Activated CD4-positive, alpha-beta T cell treated with anti-CD3 and anti-CD28 coated beads for 1 hour (primary cell): ENCODE measurements around the gene TRMT10A.
"Not testable (repeated sequence)": the region's sequence is repeated elsewhere in the genome, so short reads cannot be mapped to it uniquely, and the experiment has no call there.

Source experiments
- DNase-seq: peaks from one replicate; pipeline ENCODE4 v3.0.0-alpha.2; 2020

Gene TRMT10A

DNA sequence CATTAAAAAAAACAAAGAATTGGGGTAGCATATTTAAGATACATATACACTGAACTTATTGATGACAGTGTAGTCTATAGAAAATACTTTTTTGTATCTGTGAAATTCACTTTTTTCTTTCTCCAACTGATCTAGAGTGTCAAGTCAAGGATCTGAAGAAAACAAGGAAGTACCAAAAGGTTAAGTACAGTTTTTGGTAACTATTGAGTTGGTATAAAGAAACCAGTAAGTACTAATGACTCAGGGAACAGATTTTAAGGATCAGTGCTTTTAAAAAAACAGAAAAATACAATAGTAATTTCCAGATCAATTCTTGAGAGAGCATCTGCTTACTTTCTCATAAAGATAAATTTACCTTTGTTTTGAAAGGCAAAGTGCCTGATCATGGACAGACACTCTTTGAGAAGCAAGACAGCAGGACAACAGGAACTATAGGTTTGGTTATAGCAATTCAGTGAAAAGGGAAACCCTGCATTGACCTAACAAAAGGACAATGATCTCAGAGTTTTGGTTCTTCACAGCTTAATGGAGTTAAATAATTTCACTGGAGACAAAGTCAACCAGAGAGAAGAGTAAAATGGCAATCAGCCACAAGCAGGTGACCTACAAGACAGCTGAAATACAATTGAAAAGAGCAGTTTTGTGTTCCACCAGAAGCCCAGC is 23.4 kb downstream of the TRMT10A start:
- DNase-seq: no peak

DNA sequence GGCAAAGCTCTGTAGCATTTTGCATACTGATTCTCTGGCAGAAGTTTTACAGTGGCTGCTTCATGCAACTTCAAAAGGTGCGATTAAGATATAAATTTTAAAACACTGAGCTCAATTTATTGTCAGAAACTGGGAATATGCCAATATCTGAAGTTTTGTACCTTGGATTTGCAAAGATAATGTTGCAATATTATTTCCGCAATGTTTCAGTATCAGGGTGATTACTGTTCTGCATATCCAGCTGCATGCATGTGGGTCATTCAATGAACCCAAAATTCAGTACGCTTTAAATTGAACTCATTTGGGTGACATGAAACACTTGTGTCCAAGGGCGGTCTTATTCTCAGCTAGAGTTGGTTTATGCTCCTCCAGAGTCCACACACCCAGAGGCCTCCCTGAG is 26.2 kb downstream of the TRMT10A start:
- no peak for DNase-seq

DNA sequence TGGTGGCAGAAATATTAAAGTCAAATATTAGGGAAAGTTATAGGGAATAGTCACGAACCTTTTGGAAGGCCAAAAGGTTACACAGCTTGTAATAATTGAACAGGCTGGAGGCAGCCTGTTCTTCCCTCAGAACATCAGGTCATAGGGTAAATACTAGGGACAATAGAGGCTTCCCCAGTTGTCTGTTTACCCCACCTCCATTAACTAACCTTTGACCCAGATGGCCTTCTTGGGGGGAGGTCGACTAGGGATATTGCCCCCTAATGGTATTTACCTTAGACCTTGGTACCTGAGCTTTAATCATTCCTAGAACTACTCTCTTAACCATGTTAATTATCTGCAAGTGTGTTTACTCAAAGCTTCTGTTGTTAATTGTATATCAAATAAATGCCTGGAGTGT is 27.0 kb downstream of the TRMT10A start:
- DNase-seq: no peak

DNA sequence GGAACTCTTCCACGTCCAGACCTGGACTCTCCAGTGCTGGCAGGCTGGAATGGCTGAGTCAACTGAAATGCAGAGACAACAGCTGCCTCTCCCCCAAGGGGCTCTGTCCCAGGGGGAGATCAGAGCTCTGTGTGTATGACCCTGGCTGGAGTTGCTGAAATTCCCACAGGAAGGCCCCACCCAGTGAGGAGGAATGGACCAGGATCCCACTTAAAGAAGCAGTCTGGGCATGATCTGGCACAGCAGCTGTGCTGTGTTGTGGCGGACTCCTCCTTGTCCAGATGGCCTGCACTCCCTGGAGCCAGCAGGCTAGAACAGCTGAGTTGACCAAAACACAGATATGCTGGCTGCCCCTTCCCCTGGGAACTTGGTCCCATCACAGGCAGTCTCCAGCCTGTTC is 27.6 kb downstream of the TRMT10A start:
- DNase-seq: no peak

DNA sequence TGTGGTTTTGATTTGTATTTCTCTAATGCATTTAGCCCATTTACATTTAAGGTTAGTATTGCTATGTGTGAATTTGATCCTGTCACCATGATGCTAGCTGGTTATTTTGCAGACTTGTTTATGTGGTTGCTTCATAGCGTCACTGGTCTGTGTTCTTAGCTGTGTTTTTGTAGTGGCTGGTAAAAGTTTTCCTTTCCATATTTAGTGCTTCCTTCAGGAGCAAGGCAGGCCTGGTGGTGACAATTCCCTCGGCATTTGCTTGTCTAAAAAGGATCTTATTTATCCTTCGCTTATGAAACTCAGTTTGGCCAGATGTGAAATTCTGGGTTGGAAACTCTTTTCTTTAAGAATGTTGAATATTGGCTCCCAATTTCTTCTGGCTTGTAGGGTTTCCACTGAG is 29.1 kb downstream of the TRMT10A start:
- not testable (repeated sequence) for DNase-seq

DNA sequence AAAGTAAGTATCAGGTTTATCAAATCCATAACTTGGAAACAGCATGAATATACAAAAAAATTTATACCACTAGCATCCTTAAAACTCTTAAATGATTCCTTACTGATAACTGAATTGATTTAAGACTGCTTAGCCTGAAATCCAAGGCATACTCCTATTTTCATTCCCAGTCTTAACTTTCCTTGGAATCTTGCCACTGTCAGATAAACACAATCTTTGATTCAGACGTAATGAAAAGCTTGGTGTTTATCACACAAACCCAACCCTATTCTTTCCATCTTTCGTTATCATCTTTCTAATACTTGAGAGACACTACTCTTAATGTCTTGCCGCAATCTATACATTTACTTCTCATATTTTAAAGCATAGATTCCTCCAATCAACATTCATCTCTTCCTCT is 33.9 kb downstream of the TRMT10A start:
- DNase-seq: no peak

DNA sequence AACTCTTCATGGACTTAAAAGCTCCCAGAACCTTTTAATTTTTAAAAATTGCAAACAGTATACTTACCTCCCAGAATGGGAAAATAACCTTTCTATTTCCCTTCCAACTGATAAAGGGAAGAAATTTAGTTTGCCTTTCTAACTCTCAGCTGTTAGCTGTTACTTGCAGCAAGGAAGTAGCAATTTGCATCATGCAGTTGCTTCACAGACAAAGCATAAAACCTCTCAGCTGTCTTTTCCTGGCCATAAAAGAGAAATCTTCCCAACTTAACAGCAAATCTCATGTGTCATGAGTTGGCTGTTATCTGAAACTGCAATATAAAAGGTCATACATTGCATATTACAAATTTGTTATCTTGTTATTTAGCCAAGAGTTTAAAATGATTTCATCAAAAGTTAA is 34.6 kb downstream of the TRMT10A start:
- no peak for DNase-seq

DNA sequence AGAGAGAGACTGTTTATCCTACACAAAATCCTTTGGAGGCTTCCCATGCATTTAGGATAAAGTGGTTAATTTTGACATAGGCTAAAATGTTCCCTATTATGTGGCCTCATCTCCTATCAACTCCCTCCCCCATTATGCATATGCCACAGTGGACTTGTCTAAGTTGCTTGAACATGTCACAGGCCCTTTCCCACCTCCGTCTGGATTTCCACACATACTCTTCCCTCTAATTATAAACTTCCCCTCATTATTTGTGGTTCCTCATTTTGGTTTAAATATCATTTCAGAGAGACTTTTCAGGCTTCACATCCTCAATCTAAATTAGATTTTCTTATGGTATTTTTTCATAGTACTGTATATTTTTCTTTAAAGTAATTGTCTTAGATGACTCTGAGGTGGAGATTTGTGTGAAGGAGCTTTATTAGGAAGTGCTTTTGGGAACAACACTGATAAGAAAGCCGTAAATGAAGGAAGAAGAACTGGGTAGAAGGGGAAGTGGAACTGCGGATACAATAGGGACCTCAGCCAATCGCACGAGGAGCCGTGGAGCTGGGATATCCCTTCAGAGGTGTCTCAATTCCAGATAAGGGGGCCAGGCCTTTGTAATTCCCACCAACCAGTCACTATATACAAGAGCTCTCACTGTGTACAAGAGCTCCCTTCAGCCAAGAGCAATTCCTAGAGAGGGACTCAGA is 45.1 kb downstream of the TRMT10A start:
- DNase-seq: no peak

DNA sequence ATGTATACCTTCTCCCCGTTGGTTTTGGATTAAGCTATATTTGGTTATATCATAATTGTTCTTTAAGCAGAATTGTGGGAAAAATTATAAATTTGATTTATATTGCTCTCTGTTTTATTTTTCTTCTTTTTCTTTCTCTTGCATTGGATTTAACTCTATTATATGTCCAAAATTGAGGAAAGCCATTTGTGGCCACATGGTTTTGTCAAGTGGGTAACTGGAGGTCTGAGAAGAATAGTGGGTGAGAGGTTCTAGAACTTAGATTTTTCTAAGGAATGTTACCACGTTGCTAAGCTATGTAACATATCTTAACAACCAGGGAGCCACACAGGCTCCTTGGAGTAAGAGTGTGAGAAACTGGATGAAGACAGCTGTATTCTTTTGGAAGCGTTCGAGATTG is 53.1 kb downstream of the TRMT10A start, which contains the start of gene C4orf17:
C4orf17 (plus strand) TSS at position 301 of the 400 bp plus-strand sequence. CDS start 2,061 bp downstream, outside the sequence.
- DNase-seq: no peak

DNA sequence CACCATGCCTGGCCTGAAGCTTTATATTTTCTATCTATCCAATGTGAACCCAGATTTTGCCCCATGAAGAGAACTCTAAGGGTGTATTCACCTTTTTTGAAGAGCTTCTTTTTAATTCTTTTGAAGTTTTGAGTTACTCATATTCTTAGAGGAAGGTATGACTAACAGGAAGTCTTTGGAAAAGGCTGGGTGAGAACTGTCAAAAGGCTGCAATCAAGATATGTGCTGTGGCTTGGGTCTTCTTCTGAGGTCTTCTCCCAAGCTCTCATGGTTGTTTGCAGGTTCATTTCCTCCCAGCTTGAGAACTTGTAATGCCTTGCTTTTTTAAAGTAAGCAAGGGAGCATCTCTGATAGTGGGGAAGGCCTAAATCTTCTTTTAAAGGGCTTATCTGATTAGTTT is 56.1 kb downstream of the TRMT10A start:
- DNase-seq: no peak

DNA sequence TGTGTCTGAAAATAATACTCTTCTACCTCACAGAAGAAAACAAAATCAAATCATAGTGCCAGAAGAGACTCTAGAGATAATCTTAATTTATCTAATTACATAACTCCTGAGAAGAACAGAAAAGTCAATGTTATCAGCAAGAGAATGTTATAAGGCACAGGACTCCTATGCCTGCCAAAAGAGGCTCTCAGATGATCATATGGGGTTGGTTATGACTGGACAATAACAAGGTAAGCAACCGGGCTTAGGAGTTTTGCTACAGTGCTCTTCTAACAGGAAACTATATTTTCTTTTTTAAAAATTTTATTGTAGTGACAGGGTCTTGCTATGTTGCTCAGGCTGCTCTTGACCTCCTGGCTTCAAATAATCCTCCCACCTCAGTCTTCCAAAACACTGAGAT is 56.5 kb downstream of the TRMT10A start:
- no peak for DNase-seq

DNA sequence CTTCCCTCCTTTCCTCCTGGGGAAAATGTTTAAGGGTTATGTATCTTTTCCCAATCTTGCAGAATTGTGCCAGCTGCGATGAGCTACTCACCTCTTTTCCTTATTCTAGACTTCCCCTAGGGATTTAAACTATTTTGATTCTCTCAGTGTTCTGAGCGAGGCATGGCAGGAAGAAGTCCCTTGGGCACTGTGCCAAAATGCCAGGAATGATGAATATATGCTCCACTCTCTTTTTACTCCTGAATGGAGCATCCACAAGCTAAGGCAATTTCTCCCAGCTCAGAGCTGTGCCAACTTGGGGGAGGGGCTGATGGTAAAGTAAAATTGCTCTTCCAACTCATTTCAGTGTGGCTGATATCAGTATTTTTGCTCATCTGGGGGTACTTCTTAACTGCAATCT is 57.1 kb downstream of the TRMT10A start:
- DNase-seq: no peak

DNA sequence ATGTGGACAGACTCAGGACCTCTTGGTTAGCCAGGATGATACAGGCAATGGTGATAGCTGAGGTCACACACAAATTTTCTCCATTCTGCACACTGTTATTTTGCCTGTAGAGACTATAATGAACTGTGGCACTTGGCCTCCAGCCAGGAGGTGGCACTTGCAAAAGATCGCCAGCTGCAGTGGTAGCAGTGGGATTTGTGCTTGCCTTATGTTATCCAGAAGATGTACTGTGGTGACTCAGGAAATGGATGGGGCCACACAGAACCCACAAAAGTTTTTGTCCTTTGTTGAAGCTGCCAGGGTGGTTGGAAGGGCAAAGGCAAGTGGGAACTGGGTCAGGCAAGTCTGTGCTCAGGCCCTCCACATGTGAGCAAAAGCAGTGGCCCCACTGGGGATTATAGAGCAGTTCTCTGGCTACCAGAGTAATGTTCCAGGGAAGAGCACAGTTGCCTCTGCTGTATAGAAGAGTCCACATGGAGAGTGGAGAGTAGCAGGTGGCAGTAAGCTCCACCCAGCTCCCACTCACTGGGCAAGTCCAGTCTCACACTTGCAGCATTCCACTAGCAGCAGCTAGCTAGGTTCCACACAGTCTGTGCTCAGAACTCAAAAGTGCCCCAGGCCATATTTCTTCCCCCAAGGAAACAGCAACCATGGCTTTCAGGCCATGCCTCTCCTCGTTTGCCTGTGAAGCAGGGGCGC is 58.9 kb downstream of the TRMT10A start:
- DNase-seq: no peak
